Lower leg skin (tissue), 3 donors: ENCODE measurements around the gene LSR.

Experiments
- POLR2A ChIP-seq, 2 donors: fragments of 450-650 bp; IDR thresholded peaks; one replicate each; pipeline ENCODE4 v1.6.1; 2016 to 2017; ENCODE audit warnings: antibody characterized with exemption in 2 of 2, mild to moderate bottlenecking in 1 of 2, moderate library complexity in 1 of 2
- TF ChIP-seq, protein P1 (sequence below), 3 donors: fragments of 450-650 bp; IDR thresholded peaks; one replicate each; pipeline ENCODE4 v1.5.1; 2016; ENCODE audit warnings: antibody characterized with exemption in 3 of 3, mild to moderate bottlenecking in 3 of 3, moderate library complexity in 2 of 3

DNA sequence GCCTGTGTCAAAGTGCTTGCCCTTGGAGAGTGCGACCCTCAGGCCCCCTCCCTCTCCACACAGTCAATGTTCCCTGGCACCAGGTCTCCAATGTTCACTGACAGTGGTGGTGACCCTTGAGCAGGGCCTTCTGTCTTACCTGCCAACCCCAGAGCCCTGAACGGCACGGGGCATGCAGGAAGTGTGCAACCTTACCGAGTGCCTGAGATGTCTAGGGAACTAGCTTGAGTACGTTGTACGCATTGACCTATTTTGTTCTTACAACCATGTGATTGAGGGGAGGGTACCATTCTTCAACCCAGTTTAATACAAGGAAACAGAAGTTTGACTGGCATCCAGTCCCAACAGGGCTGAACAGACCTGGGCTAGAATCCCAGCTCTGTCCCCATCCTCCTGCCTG lies 56.4 kb downstream of the LSR start:
- TF ChIP-seq, protein P1, sequence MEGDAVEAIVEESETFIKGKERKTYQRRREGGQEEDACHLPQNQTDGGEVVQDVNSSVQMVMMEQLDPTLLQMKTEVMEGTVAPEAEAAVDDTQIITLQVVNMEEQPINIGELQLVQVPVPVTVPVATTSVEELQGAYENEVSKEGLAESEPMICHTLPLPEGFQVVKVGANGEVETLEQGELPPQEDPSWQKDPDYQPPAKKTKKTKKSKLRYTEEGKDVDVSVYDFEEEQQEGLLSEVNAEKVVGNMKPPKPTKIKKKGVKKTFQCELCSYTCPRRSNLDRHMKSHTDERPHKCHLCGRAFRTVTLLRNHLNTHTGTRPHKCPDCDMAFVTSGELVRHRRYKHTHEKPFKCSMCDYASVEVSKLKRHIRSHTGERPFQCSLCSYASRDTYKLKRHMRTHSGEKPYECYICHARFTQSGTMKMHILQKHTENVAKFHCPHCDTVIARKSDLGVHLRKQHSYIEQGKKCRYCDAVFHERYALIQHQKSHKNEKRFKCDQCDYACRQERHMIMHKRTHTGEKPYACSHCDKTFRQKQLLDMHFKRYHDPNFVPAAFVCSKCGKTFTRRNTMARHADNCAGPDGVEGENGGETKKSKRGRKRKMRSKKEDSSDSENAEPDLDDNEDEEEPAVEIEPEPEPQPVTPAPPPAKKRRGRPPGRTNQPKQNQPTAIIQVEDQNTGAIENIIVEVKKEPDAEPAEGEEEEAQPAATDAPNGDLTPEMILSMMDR (IDR thresholded peaks at IDR 0.05), result no peak
- no peak for TF ChIP-seq POLR2A (IDR thresholded peaks at IDR 0.05)
